ENCODE data around the gene MBP.
A peak's percentile ranks its signal among the peaks of the same experiment; 100 is the strongest.

Gene MBP

GRCh38 chr18:77079954-77080682 is 52.5 kb downstream of the MBP start:
- Mint-ChIP-seq H3K27ac (peak overlapping the region; percentile 67 to 90), H3K27me3 (no peaks in the 10 kb centered on the region), H3K36me3 (ENCODE audit: insufficient read depth) (peaks cover 37% of the 10 kb centered on the region), H3K4me1 (ENCODE audit: low read depth in 2 of 2) (peaks cover 78 to 88% of the 10 kb centered on the region in 2 donors), H3K4me3 (peak overlapping the region; percentile 55 to 68), H3K9me3 (no peaks in the 10 kb centered on the region)
- peak; percentile 88 for ATAC-seq (replicated peaks)
- DNase-seq, result peak; percentile 58 to 61 (median 60)

GRCh38 chr18:77079088-77079487 is 53.5 kb downstream of the MBP start:
- ATAC-seq (replicated peaks) (no peak), DNase-seq (no peak)
- Mint-ChIP-seq H3K9me3 (no peaks in the 10 kb centered on the region), H3K27me3 (no peaks in the 10 kb centered on the region), H3K4me3 (no peak overlapping the region), H3K4me1 (ENCODE audit: low read depth in 2 of 2) (peaks cover 78 to 87% of the 10 kb centered on the region in 2 donors), H3K36me3 (ENCODE audit: insufficient read depth) (peaks cover 36% of the 10 kb centered on the region), H3K27ac (peak overlapping the region; percentile 86 to 93)

DNA sequence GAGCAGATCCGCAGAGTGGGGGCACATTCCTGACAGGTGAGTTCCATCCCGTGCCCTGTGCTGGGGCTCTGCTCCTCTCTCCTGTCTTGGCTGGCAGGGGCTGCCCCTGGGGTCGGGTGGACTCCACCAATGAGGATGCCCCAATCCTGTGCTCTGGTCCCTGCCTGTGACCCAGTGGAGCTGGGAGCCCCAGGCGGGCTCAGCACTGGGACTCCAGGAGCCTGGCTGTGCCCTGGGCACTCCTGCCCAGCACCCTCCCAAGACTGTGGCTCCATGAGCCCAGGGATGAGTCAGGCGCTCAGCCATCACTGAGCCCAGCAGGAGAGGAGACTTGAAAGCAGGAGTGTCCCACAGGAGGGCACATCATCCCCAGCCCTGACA is 53.9 kb downstream of the MBP start:
- ATAC-seq (replicated peaks) (no peak), DNase-seq (no peak)
- H3K4me3 Mint-ChIP-seq, result no peak overlapping the region
- H3K27me3 Mint-ChIP-seq, result no peaks in the 10 kb centered on the region
- H3K27ac Mint-ChIP-seq, result peak overlapping the region; percentile 86 to 93
- H3K4me1 Mint-ChIP-seq (ENCODE audit: low read depth in 2 of 2), result peaks cover 78 to 87% of the 10 kb centered on the region in 2 donors
- H3K9me3 Mint-ChIP-seq, result no peaks in the 10 kb centered on the region
- H3K36me3 Mint-ChIP-seq (ENCODE audit: insufficient read depth), result peaks cover 40% of the 10 kb centered on the region

GRCh38 chr18:77077941-77078689 is 54.5 kb downstream of the MBP start:
- no peak for ATAC-seq (replicated peaks)
- H3K9me3 Mint-ChIP-seq, result no peaks in the 10 kb centered on the region
- peak overlapping the region; percentile 86 to 93 for H3K27ac Mint-ChIP-seq
- peaks cover 42% of the 10 kb centered on the region for H3K36me3 Mint-ChIP-seq (ENCODE audit: insufficient read depth)
- H3K4me1 Mint-ChIP-seq (ENCODE audit: low read depth in 2 of 2), result peaks cover 81 to 87% of the 10 kb centered on the region in 2 donors
- DNase-seq, result no peak
- H3K4me3 Mint-ChIP-seq, result peak overlapping the region in 1 of 2 donors; percentile 32
- H3K27me3 Mint-ChIP-seq, result no peaks in the 10 kb centered on the region

DNA sequence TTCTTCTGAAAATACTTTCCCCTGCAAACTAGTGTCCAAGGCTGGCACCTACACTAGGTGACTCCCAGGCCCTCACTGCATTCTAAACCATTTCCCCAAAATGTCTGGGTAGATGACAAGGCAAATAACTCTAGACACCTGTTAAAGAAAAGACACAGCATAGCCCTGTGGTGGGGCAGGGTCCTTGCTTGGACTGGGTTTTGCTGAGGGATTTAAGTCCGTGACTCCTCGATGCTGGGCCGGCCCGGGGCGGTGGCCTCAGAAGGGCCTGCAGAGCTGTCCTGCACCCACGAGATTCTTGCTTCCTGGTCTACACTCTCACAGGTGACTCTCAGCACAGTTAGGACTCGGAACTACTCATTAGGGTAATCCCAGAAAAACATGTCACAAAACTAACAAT is 55.2 kb downstream of the MBP start:
- peak overlapping the region in 1 of 2 donors; percentile 86 for H3K27ac Mint-ChIP-seq
- no peaks in the 10 kb centered on the region for H3K9me3 Mint-ChIP-seq
- no peak overlapping the region for H3K4me3 Mint-ChIP-seq
- peaks cover 36% of the 10 kb centered on the region for H3K36me3 Mint-ChIP-seq (ENCODE audit: insufficient read depth)
- DNase-seq (no peak), ATAC-seq (replicated peaks) (no peak)
- peaks cover 79 to 88% of the 10 kb centered on the region in 2 donors for H3K4me1 Mint-ChIP-seq (ENCODE audit: low read depth in 2 of 2)
- no peaks in the 10 kb centered on the region for H3K27me3 Mint-ChIP-seq

- Mint-ChIP-seq H3K27me3 (no peaks in the 10 kb centered on the region), H3K9me3 (no peaks in the 10 kb centered on the region), H3K36me3 (ENCODE audit: insufficient read depth) (peaks cover 46% of the 10 kb centered on the region), H3K27ac (peak overlapping the region; percentile 60 to 95), H3K4me1 (ENCODE audit: low read depth in 2 of 2) (peaks cover 84 to 93% of the 10 kb centered on the region in 2 donors), H3K4me3 (no peak overlapping the region)
- no peak for ATAC-seq (replicated peaks)
- no peak for DNase-seq
These were observed 56.5 kb downstream of the MBP start for GRCh38 chr18:77076111-77076510.

DNA sequence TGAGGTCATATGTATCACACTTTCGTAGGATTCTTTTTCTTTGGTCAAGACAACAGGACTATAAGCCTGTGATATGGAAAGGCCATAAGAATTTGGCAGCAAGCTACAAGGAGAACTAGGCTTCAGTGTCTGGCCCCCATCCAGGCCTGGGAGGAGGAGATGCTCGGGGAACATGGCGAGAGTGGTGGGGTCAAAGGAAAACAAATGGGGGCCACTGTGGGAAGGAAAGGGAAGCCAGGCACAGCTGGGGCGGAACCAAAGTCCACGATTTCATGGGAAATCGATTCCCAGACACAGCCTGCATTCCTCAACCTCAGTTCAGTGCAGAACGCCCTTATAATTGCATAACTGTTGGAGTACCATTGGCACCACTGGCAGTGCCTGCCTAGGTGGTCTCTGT is 58.2 kb downstream of the MBP start:
- H3K36me3 Mint-ChIP-seq (ENCODE audit: insufficient read depth), result peaks cover 60% of the 10 kb centered on the region
- DNase-seq (no peak), ATAC-seq (replicated peaks) (no peak)
- H3K4me3 Mint-ChIP-seq, result peak overlapping the region; percentile 63 to 76
- no peaks in the 10 kb centered on the region for H3K9me3 Mint-ChIP-seq
- no peaks in the 10 kb centered on the region for H3K27me3 Mint-ChIP-seq
- peak overlapping the region; percentile 90 to 95 for H3K27ac Mint-ChIP-seq
- H3K4me1 Mint-ChIP-seq (ENCODE audit: low read depth in 2 of 2), result peaks cover 86 to 93% of the 10 kb centered on the region in 2 donors

DNA sequence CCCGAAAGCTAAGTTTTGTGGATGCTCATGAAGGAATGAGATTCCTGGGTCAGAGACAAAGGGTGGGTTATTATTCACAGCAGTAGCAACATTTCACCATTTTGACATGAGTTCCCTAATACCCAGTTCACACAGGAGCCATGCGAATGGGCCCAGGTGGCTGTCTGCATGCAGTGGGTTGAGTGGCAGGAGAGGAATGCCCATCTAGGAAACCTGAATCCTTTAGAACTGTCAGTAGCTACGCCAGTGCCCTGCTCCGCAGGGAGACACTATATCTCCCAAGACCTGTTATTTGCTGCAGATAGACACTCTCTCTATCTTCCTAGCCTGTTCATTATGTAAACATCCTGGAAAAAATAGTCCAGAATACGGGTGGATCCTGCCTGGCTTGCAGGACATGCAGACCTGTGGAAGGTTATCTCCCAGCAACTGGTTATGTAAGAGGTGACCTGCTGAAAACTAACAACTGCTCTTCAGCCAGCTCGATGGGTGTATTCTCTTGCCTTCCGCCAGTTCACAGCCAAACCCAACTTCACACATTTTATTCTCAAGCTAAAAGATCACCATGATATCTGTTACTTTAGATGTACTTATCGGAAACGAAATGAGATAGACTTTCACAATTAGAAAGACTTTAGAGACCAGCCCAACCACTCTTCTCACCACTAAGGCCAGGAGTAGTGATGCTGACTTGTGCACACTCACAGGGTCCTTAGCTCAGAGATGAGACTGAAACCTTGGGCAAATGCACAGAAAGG is 59.1 kb downstream of the MBP start:
- H3K27ac Mint-ChIP-seq, result peak overlapping the region; percentile 90 to 95
- ATAC-seq (replicated peaks), result peak; percentile 78
- peak; percentile 39 to 51 (median 40) for DNase-seq
- H3K27me3 Mint-ChIP-seq, result no peaks in the 10 kb centered on the region
- H3K36me3 Mint-ChIP-seq (ENCODE audit: insufficient read depth), result peaks cover 62% of the 10 kb centered on the region
- H3K9me3 Mint-ChIP-seq, result no peaks in the 10 kb centered on the region
- H3K4me3 Mint-ChIP-seq, result peak overlapping the region; percentile 63 to 76
- peaks cover 83 to 93% of the 10 kb centered on the region in 2 donors for H3K4me1 Mint-ChIP-seq (ENCODE audit: low read depth in 2 of 2)

DNA sequence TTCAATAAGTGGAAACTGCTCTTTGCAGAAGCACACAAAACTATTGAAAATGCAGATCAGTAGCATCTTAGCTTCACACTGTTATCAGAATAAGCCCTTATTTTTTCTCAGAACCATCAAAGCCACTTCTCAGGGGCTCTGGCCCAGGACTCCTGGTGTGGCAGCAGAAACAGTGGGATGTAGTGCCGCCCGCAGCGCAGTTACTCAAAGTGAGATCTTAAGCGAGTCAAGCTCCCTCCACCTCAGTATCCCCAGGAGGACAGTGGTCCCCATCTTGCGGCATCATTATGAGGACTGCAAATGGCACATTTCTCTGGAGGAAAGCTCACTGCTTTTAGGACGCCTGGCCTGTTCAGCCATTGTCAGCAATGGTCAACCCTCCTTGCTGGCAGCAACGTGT is 60.0 kb downstream of the MBP start:
- no peaks in the 10 kb centered on the region for H3K27me3 Mint-ChIP-seq

DNA sequence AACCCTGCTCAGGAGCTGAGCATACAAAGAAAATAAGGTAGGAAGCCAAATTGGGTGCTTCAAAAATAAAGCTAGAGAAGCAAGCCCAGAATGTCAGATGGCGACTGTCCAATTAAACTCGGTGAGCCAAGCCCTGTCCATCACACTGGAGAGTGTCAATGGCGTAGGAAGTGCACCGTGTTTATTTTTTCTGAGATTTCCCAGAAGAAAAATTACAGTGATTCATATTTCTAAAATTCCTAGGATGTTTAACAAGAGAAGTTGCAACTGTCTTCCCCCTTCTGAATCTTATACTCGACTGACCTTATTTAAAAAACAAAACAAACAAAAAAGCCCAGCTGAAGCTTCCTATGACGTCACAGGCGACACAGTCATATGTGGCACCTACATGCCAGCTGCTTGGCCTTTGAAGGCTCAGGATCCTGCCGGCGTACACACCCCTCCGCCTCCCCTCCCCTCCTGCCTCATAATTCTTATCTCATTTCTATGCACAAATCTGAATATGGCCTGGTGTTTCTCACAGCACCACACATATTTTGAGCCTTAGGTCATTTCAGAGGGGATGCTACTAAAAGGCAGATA is 60.8 kb downstream of the MBP start:
- DNase-seq (peak; percentile 66 to 74 (median 72)), ATAC-seq (replicated peaks) (peak; percentile 53)
- Mint-ChIP-seq H3K27me3 (no peaks in the 10 kb centered on the region), H3K36me3 (ENCODE audit: insufficient read depth) (peaks cover 69% of the 10 kb centered on the region), H3K27ac (peak overlapping the region; percentile 95 to 96), H3K4me3 (peak overlapping the region; percentile 63 to 79), H3K4me1 (ENCODE audit: low read depth in 2 of 2) (peaks cover 87 to 96% of the 10 kb centered on the region in 2 donors), H3K9me3 (no peaks in the 10 kb centered on the region)

More for the DNA sequence above, 60.0 kb downstream of the MBP start:
- Mint-ChIP-seq H3K4me1 (ENCODE audit: low read depth in 2 of 2) (peaks cover 83 to 93% of the 10 kb centered on the region in 2 donors), H3K27ac (peak overlapping the region; percentile 95 to 96), H3K9me3 (no peaks in the 10 kb centered on the region), H3K36me3 (ENCODE audit: insufficient read depth) (peaks cover 65% of the 10 kb centered on the region), H3K4me3 (peak overlapping the region; percentile 63 to 79)
- ATAC-seq (replicated peaks) (no peak), DNase-seq (no peak)

DNA sequence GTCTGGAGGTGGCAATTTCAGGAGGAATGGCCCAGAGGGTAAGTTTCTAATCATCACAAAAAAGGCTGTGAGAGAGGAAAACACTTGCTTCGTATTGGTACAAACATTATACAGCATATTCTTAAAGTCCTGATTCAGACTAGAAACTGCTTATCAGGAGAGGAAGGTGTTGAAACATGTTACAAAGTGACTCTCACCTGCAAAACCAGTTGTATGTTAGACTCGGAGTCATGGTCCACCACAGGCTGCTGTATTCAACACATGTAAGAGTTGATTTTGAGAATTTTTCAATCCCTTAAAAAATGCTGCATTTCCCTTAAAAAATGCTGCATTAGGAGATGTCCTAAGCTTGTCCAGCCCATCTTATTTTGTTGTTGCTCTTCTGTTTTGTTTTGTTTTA is 61.5 kb downstream of the MBP start:
- ATAC-seq (replicated peaks) (no peak), DNase-seq (no peak)
- Mint-ChIP-seq H3K9me3 (no peaks in the 10 kb centered on the region), H3K27me3 (no peaks in the 10 kb centered on the region), H3K36me3 (ENCODE audit: insufficient read depth) (peaks cover 75% of the 10 kb centered on the region), H3K27ac (peak overlapping the region; percentile 95 to 96), H3K4me1 (ENCODE audit: low read depth in 2 of 2) (peaks cover 84 to 96% of the 10 kb centered on the region in 2 donors), H3K4me3 (peak overlapping the region; percentile 63 to 79)

- peak overlapping the region; percentile 63 to 79 for H3K4me3 Mint-ChIP-seq
- DNase-seq (no peak), ATAC-seq (replicated peaks) (no peak)
- H3K27ac Mint-ChIP-seq, result peak overlapping the region; percentile 95 to 96
- no peaks in the 10 kb centered on the region for H3K9me3 Mint-ChIP-seq
- H3K27me3 Mint-ChIP-seq, result no peaks in the 10 kb centered on the region
- H3K4me1 Mint-ChIP-seq (ENCODE audit: low read depth in 2 of 2), result peaks cover 84 to 99% of the 10 kb centered on the region in 2 donors
- peaks cover 79% of the 10 kb centered on the region for H3K36me3 Mint-ChIP-seq (ENCODE audit: insufficient read depth)
These were observed 62.0 kb downstream of the MBP start for GRCh38 chr18:77070627-77071026.

- peak; percentile 10 for ATAC-seq (replicated peaks)
- H3K4me3 Mint-ChIP-seq, result peak overlapping the region; percentile 63 to 79
- DNase-seq, result peak in 2 of 3 experiments; percentile 38 to 41
- peaks cover 83 to 98% of the 10 kb centered on the region in 2 donors for H3K4me1 Mint-ChIP-seq (ENCODE audit: low read depth in 2 of 2)
- H3K9me3 Mint-ChIP-seq, result no peaks in the 10 kb centered on the region
- peaks cover 79% of the 10 kb centered on the region for H3K36me3 Mint-ChIP-seq (ENCODE audit: insufficient read depth)
- no peaks in the 10 kb centered on the region for H3K27me3 Mint-ChIP-seq
- peak overlapping the region; percentile 95 to 96 for H3K27ac Mint-ChIP-seq
These were observed 62.7 kb downstream of the MBP start for GRCh38 chr18:77069931-77070330.
